ENCODE measurements around the gene SAMMSON. TPM values are rescaled to one million over a fixed set of nuclear protein-coding genes. Genes with fewer than 3 reads are reported as not detected.

SAMMSON gene
- polyA plus RNA-seq, 3 donors, result not detected

DNA sequence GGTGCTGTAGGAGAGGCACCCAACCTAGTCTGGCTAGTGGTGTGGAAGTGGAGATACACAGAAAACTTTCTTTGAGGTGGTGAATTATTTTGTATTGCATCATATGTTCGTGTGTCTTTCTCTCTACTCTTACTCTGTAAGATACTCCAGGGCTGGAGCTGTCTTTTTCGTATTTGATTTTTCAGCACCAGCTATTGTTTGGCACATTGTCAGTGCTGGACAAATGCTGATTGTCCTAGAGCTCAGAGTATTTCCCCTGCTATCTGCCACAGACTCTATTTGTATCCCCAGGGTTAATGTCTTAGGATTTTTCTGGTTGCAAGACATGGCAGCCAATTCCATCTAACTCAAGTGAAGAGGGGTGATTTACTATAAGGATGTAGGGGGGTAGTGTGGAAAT lies 110.5 kb downstream of the SAMMSON start:
- Mint-ChIP-seq H3K36me3 (no peaks in the 10 kb centered on the region), H3K9me3 (no peaks in the 10 kb centered on the region), H3K4me1 (peaks cover 10% of the 10 kb centered on the region), H3K4me3 (no peak overlapping the region), H3K27ac (no peak overlapping the region), H3K27me3 (ENCODE audit: low read depth in 3 of 3) (peaks cover 4 to 10% (median 9%) of the 10 kb centered on the region in 3 donors)
- Histone ChIP-seq H3K27ac (ENCODE audit: low read depth in 1 of 2, low read length in 2 of 2) (no peak overlapping the region), H3K4me3 (replicated peaks in 1 of 3; ENCODE audit: low read depth in 2 of 3, low read length in 3 of 3) (no peak overlapping the region), H4K20me1 (ENCODE audit: insufficient read depth, low read length) (no peaks in the 10 kb centered on the region), H3K79me2 (ENCODE audit: insufficient read depth, low read length) (no peaks in the 10 kb centered on the region), H3K4me1 (ENCODE audit: control insufficient read depth in 1 of 2, insufficient read depth in 2 of 2, low read length in 2 of 2) (no peaks in the 10 kb centered on the region), H3K27me3 (ENCODE audit: control insufficient read depth in 2 of 2, insufficient read depth in 2 of 2, low read length in 2 of 2) (no peaks in the 10 kb centered on the region), H3K4me2 (replicated peaks; ENCODE audit: extremely low read depth, low read length, poor library complexity, severe bottlenecking) (no peak overlapping the region), H3K9ac (ENCODE audit: insufficient read depth, low read length, poor library complexity, severe bottlenecking) (no peak overlapping the region), H2AFZ (ENCODE audit: insufficient read depth, low read depth, low read length, poor library complexity, severe bottlenecking) (no peak overlapping the region), H3K36me3 (replicated peaks in 1 of 2; ENCODE audit: control insufficient read depth in 1 of 2, insufficient read depth in 2 of 2, low read length in 2 of 2) (no peaks in the 10 kb centered on the region), H3K9me3 (replicated peaks in 1 of 2; ENCODE audit: control insufficient read depth in 1 of 2, insufficient read depth in 1 of 2, low read length in 2 of 2) (no peaks in the 10 kb centered on the region)
- no peak for DNase-seq
- intact Hi-C loops (cut with micrococcal nuclease), result no loop called here
- TF ChIP-seq, protein P1, sequence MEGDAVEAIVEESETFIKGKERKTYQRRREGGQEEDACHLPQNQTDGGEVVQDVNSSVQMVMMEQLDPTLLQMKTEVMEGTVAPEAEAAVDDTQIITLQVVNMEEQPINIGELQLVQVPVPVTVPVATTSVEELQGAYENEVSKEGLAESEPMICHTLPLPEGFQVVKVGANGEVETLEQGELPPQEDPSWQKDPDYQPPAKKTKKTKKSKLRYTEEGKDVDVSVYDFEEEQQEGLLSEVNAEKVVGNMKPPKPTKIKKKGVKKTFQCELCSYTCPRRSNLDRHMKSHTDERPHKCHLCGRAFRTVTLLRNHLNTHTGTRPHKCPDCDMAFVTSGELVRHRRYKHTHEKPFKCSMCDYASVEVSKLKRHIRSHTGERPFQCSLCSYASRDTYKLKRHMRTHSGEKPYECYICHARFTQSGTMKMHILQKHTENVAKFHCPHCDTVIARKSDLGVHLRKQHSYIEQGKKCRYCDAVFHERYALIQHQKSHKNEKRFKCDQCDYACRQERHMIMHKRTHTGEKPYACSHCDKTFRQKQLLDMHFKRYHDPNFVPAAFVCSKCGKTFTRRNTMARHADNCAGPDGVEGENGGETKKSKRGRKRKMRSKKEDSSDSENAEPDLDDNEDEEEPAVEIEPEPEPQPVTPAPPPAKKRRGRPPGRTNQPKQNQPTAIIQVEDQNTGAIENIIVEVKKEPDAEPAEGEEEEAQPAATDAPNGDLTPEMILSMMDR (IDR thresholded peaks at IDR 0.05), result no peak
- WGBS (ENCODE audit: insufficient coverage), result no CpG with 5 or more reads among the region's 2 CpGs

GRCh38 chr3:70111411-70111810 lies 111.9 kb downstream of the SAMMSON start:
- H3K27ac ChIP-seq (ENCODE audit: low read depth in 1 of 2, low read length in 2 of 2), result no peak overlapping the region
- Mint-ChIP-seq H3K27ac (no peak overlapping the region), H3K36me3 (no peaks in the 10 kb centered on the region), H3K4me3 (no peak overlapping the region), H3K27me3 (ENCODE audit: low read depth in 3 of 3) (peaks cover 6 to 11% (median 9%) of the 10 kb centered on the region in 3 donors), H3K9me3 (no peaks in the 10 kb centered on the region), H3K4me1 (peaks cover 10% of the 10 kb centered on the region)
- no peak overlapping the region for H3K9ac ChIP-seq (ENCODE audit: insufficient read depth, low read length, poor library complexity, severe bottlenecking)
- H2AFZ ChIP-seq (ENCODE audit: insufficient read depth, low read depth, low read length, poor library complexity, severe bottlenecking), result no peak overlapping the region
- no peaks in the 10 kb centered on the region for H3K9me3 ChIP-seq (replicated peaks in 1 of 2; ENCODE audit: control insufficient read depth in 1 of 2, insufficient read depth in 1 of 2, low read length in 2 of 2)
- H3K79me2 ChIP-seq (ENCODE audit: insufficient read depth, low read length), result no peaks in the 10 kb centered on the region
- no CpG with 5 or more reads among the region's 1 CpG for WGBS (ENCODE audit: insufficient coverage)
- DNase-seq, result no peak
- TF ChIP-seq, protein P1 (IDR thresholded peaks at IDR 0.05), result no peak
- H3K36me3 ChIP-seq (replicated peaks in 1 of 2; ENCODE audit: control insufficient read depth in 1 of 2, insufficient read depth in 2 of 2, low read length in 2 of 2), result no peaks in the 10 kb centered on the region
- intact Hi-C loops (cut with micrococcal nuclease), result no loop called here
- H3K27me3 ChIP-seq (ENCODE audit: control insufficient read depth in 2 of 2, insufficient read depth in 2 of 2, low read length in 2 of 2), result peaks cover 0 to 4% of the 10 kb centered on the region in 2 donors
- no peak overlapping the region for H3K4me2 ChIP-seq (replicated peaks; ENCODE audit: extremely low read depth, low read length, poor library complexity, severe bottlenecking)
- no peaks in the 10 kb centered on the region for H4K20me1 ChIP-seq (ENCODE audit: insufficient read depth, low read length)
- no peaks in the 10 kb centered on the region for H3K4me1 ChIP-seq (ENCODE audit: control insufficient read depth in 1 of 2, insufficient read depth in 2 of 2, low read length in 2 of 2)
- H3K4me3 ChIP-seq (replicated peaks in 1 of 3; ENCODE audit: low read depth in 2 of 3, low read length in 3 of 3), result no peak overlapping the region
